GM19023 (cell line): Measurements from ENCODE around the gene DAND5.
A peak's percentile ranks its signal among the peaks of the same experiment; 100 is the strongest.
"Not testable (repeated sequence)": the region's sequence is repeated elsewhere in the genome, so short reads cannot be mapped to it uniquely, and the experiment has no call there.

Source experiments
- ATAC-seq: cut with Tn5 transposase; IDR thresholded peaks from one replicate; pipeline ENCODE4 v1.9.1; 2021; ENCODE audit warnings: mild to moderate bottlenecking, moderate library complexity; ENCODE audit not compliant: unreplicated experiment

The DAND5 gene

GRCh38 chr19:12945479-12946091 is 23.8 kb upstream of the DAND5 start, which contains the start of gene RAD23A:
TSS of gene RAD23A (plus strand) at chr19:12945862. CDS start at chr19:12945949, 87 bp downstream.
- ATAC-seq, result peak; percentile 76

- peak; percentile 34 for ATAC-seq
These were observed 23.2 kb upstream of the DAND5 start for GRCh38 chr19:12946092-12946721.

- ATAC-seq, result no peak
These were observed 22.5 kb upstream of the DAND5 start for GRCh38 chr19:12946731-12947496.

- ATAC-seq, result no peak
These were observed 21.4 kb upstream of the DAND5 start for GRCh38 chr19:12947702-12948611.

- no peak for ATAC-seq
These were observed 20.6 kb upstream of the DAND5 start for GRCh38 chr19:12948612-12949362.

GRCh38 chr19:12949363-12950283 is 19.8 kb upstream of the DAND5 start:
- ATAC-seq, result no peak

GRCh38 chr19:12952050-12952449 is 17.3 kb upstream of the DAND5 start:
- ATAC-seq, result not testable (repeated sequence)

GRCh38 chr19:12952488-12953137 is 16.8 kb upstream of the DAND5 start:
- no peak for ATAC-seq

- no peak for ATAC-seq
These were observed 16.1 kb upstream of the DAND5 start for GRCh38 chr19:12953138-12953798.

GRCh38 chr19:12953799-12954611 is 15.4 kb upstream of the DAND5 start:
- ATAC-seq, result no peak

- no peak for ATAC-seq
These were observed 14.8 kb upstream of the DAND5 start for GRCh38 chr19:12954612-12954962.

- ATAC-seq, result not testable (repeated sequence)
These were observed 13.8 kb upstream of the DAND5 start for GRCh38 chr19:12955575-12955974.

GRCh38 chr19:12955996-12956395 is 13.4 kb upstream of the DAND5 start:
- no peak for ATAC-seq

GRCh38 chr19:12956446-12957388 is 12.7 kb upstream of the DAND5 start, which contains the start of gene GADD45GIP1:
TSS of gene GADD45GIP1 (minus strand) at chr19:12957223. CDS start at chr19:12957212, 11 bp downstream.
- ATAC-seq, result peak; percentile 82

- ATAC-seq, result not testable (repeated sequence)
These were observed 11.9 kb upstream of the DAND5 start for GRCh38 chr19:12957389-12957952.

GRCh38 chr19:12959481-12959880 is 9.9 kb upstream of the DAND5 start:
- ATAC-seq, result no peak
